Activated T-cell treated with anti-CD3 and anti-CD28 coated beads for 1 hour (primary cell): ENCODE measurements around the gene LRRC8E.
A peak's percentile ranks its signal among the peaks of the same experiment; 100 is the strongest.
"Not testable (repeated sequence)": the region's sequence is repeated elsewhere in the genome, so short reads cannot be mapped to it uniquely, and the experiment has no call there.

Source experiments
- DNase-seq: peaks from one replicate; pipeline ENCODE4 v3.0.0-alpha.2; 2020; ENCODE audit warnings: low read depth

The LRRC8E gene

DNA sequence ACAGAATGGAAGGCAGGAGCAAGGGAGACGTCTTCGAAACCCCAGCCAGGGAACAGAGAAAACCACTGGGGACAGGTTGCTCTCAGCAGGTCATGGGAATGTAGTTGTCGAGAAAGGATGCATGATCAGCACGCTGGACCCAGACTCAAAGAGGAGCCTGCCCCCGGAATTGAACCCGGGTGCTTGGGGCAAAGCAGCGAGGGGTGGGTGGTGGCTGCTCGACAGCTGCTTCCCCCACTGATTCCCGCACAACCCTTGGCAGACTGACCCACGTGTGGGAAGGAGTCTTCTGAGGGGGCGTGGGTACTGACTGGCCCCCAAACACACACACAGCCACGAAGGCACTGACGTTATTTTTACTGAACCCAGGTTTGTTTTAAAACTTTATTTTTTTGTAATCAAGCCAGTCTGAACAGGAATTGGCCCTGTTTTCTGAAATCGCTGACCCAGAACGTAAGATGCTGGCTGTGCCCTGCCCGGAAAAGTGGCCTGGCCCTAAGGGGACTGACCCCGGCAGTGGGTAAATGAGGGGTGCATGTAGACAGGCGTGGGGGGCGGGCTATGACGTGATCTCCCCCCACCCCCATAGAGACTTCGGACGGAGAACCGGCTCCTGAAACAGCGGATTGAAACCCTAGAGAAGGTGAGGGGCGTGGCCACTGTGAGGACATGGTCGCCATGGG, 32.7 kb upstream of the LRRC8E start:
- DNase-seq = no peak

DNA sequence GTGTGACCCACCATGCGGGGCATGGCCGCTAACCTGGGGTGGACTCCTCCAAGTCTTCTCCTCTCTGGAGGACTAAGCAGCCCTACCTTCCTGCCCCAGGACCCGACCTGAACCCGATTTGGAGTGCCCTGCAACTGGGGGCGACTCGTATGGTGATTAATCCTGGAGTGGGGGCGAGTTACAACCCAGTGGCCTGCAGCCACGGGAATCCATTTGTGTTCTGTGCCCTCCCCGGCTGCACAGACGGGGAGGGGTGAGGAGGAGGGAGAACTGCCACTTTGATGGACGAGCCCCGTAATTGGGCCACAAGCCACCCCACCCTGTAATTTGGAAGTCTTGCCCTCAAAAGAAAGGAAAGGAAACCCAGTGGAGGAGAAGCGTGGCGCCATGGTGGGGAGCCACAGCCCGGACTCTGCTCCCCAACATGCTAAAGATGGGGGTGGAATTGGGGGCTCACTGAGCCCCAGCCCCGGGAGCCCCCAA, 32.2 kb upstream of the LRRC8E start:
- DNase-seq = no peak

DNA sequence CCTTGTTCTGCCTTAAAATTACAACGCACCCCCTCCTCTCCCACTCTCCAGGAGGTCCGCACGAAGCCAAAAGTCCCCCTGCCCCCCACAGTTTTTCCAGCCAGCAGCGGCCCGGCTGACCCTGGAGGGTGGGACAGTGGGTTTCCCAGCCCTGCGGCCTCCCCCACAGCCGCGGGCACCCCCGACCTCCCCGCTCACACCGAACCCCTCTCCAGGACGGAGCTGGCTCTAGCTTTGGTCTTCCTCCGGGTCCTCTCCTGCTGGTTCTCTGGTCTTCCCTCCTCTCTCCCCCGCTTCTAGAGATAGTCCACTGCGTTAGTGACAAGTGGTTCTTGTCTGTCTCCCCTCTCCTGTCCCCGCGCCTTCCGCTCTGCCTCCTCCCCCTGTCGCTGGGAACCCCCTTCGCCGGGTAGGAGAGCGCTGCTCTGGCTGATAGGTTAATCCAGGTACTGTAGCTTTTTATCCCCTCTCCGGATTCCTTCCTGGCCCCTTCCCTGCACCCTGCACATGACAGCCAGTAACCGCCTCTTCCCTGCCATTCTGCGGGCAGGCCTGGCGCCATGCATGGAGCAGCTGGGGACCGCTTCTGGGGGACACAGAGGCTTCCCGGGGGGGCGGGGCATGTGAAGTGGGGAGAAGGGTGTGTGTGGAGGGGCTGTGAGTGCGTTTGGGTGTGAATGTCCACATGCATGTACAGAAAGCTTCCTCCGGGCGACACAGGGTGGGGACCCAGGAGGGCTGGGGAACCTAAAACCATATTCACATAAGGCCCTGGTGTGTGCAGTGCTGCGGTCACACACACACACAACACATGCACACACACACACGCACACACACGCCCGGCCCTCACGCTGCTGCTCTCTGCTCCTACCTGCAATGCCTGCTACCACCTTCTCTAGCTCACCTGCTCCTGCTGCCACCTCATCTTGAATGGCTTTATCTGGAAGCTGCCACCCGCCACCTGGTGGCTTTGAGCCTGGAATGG, 31.3 kb upstream of the LRRC8E start:
- no peak for DNase-seq

DNA sequence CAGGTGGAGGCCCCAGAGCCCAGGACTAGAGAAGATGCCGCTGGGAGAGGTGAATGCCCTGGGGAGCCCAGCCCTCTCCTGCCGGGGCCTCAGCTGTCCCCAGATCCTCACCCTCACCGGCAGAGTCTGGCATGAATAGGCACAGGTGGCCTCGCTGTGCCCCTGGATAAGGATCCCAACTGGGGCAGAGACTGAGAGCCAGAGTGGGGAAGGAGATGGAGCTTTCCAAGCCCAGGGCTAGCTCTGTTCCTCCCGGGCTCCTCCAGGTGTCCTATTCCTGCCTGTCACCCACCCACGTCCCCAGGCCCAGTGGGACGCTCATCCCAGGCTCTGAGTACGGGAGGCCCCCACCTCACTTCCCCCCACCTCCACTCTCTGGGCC, 30.6 kb upstream of the LRRC8E start:
- DNase-seq = no peak

DNA sequence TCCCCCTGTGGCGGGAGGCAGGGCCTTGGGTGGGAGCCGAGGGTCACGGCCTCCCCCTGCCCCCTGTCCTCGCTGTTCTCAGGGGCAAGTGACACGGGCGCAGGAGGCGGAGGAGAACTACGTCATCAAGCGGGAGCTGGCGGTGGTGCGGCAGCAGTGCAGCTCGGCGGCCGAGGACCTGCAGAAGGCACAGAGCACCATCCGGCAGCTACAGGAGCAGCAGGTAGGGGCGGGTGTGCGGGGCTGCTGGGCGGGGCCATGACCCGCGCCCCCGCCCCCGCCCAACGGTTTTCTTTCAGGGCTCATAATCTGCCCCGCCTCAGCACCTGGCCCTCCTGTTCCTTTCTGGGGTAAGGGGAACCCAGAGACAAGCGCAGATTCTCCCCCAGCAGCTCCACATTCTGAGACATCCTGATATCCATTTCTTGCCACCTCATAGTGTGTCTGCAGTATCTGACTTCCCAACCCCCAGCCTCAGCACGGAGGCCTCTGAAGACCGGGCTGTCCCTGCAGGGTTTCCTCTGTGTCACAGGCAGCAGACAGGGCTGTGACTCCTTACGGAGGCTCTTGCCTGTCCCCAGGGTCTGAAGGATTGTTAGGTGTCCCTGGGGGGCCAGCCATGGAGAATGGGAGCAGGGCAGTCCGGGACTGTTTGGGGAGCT, 30.1 kb upstream of the LRRC8E start:
- no peak for DNase-seq

DNA sequence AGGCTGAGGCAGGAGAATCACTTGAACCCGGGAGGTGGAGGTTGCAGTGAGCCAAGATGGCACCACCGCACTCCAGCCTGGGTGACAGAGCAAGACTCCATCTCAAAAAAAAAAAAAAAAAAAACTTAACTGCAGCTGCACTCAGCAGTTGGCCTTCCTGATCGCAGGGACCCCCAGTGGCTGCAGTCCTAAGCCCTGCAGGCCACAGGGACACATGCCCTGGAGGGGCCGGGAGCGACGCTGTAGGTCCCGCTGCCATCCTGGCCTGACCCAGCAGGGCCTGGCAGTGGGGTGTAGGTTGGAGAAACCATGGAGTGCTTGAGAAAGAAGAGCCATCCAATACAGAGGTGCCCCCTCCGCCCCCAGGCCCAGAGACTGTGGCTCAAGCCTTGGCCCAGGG, 29.2 kb upstream of the LRRC8E start:
- DNase-seq = not testable (repeated sequence)

DNA sequence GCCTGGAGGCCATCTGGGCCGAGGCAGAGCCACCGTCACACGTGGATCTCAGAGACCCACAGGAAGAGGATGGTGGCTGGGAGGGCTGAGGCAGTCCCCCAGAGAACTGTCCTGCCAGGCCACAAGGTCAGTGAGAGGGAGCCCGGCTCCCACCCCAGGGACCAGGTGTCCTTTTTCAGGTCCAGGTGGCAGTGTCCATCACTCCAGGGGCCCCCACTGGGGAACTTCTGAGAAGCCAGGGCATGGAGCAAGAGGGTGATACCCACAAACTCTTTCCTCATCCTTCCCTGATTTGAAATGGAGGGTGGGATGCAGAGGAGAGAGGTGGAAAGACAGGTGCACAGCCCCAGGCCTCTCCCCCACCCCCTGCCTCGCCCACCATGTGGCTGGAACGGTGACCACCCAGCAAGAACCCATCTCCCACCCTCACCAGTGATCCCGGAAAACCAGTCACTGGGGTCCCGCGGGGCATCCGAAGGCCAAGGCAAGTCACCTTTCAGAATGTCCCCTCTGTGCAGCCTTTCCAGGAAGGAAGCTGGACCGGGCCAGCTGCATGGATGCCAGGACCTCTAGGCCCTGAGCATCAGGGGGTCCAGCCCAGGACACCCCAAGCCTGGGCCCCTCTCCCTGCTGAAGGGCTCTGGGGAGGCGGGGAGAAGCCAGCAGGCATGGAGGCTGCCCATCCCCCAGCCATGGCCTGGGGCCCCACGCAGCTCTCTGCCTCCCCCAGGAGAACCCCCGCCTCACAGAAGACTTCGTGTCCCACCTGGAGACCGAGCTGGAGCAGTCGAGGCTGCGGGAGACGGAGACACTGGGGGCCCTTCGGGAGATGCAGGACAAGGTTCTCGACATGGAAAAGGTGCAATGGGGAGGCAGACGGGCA, 28.2 kb upstream of the LRRC8E start:
- DNase-seq = no peak

DNA sequence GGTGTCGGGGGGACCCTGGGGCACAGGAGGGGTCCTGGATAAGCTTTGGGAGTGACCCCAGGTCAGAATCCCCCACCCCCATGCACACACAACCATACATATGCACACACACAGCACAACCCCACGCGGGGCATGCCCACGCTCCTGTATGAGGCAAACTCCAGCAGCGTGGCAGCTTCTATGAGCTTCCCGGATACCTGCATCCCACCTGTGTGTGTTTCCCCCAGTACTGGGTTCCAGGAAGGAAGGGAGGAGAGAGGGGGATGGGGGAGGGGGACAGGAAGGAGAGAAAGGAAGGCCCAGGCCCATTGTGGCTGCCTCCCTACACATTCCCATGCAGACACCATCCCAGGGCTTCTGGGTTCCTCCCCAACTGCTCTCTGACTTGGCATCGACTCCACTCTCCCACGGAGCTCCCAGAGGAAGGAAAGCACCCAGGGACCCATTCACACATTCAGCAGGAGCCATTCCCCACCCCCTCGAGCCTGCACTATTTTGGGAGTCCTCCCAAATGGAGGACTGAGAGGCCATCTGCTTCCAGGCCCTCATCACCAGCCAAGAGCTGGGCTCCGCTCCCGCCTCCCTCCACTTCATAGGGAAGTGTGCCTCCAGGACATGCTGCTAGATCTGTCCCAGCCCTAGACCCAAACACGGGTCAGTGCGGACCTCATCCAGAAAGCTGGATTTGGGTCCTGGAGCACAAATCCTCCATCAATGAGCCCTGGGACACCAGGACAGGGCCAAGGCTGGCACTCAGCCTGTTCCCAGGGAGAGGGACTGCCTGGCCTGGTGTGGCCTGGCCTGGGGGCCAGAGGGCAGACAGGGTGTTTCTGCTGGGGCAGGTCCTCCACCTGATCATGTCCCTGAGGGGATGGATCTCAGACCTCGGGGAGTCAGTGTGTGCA, 27.3 kb upstream of the LRRC8E start:
- no peak for DNase-seq

DNA sequence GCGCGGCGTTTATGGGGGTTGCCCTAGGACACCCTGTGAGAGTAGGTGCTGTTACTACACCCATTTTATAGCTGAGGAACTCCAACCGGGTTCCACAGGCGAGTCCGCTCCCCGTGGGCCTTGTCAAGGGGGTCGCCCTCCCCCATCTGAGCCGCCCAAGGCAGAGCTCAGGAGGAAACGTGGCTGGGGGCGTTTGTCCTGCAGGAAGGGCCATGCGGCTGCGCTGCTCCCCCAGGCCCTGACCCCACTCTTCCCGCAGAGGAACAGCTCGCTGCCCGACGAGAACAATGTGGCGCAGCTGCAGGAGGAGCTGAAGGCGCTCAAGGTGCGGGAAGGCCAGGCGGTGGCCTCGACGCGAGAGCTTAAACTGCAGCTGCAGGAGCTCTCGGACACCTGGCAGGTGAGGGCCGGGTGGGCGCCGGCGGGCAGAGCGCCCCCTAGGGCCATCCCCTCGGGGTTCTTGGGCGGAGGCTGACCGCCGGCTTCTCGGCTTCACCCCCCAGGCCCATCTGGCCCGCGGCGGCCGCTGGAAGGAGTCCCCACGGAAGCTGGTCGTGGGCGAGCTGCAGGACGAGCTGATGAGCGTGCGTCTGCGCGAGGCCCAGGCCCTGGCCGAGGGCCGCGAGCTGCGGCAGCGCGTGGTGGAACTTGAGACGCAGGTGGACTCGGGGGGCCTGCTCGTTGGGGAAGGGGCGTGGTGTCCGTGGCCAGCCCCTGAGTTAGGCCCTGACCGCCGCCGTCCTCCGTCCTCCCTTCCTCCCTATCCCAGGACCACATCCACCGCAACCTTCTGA, 26.5 kb upstream of the LRRC8E start:
- no peak for DNase-seq

DNA sequence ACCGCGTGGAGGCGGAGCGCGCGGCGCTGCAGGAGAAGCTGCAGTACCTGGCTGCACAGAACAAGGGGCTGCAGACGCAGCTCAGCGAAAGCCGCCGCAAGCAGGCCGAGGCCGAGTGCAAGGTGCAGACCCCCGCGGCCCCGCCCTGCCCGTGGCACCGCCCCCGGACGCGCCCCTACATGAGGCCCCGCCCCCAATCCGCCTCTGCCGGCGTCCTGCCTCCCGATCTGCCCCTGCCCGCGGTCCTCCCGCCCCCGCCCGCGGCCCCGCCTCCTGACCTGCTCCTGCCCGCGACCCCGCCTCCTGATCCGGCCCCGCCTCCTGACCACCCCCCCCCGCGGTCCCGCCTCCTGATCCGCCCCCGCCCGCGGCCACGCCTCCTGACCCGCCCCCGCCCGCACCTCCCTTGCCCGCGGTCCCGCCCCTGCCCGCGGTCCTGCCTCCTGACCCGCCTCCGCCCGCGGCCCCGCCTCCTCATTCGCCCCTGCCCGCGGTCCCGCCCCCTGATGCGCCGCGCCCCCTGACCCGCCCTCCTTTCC, 25.8 kb upstream of the LRRC8E start:
- peak; percentile 60 for DNase-seq

DNA sequence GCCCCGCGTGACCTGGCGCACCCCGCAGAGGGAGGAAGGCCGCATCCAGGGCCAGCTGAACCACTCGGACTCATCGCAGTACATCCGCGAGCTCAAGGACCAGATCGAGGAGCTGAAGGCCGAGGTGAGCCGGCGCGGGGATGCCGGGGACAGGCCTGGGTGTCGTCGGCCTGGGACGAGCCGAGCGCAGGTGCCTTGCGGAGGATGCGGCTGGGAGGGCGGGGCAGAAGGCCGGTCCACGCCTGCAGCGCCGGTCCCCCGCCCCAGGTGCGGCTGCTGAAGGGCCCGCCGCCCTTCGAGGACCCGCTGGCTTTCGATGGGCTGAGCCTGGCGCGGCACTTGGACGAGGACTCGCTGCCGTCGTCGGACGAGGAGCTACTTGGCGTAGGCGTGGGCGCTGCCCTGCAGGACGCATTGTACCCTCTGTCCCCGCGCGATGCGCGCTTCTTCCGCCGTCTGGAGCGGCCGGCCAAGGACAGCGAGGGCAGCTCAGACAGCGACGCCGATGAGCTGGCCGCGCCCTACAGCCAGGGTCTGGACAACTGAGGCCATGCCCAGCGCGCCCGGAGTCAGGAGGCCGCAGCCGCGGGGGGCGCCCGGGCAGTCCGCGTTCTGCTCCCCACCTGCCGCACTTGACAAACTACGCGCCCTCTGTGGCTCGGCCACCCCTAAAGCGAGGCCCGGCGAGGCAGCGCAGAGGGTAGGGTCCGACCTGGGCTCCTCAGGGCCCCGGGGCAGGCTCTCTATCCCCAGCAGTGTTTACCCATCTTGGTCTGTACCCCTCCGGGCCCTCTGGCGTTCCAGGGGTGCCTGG, 24.9 kb upstream of the LRRC8E start:
- no peak for DNase-seq

DNA sequence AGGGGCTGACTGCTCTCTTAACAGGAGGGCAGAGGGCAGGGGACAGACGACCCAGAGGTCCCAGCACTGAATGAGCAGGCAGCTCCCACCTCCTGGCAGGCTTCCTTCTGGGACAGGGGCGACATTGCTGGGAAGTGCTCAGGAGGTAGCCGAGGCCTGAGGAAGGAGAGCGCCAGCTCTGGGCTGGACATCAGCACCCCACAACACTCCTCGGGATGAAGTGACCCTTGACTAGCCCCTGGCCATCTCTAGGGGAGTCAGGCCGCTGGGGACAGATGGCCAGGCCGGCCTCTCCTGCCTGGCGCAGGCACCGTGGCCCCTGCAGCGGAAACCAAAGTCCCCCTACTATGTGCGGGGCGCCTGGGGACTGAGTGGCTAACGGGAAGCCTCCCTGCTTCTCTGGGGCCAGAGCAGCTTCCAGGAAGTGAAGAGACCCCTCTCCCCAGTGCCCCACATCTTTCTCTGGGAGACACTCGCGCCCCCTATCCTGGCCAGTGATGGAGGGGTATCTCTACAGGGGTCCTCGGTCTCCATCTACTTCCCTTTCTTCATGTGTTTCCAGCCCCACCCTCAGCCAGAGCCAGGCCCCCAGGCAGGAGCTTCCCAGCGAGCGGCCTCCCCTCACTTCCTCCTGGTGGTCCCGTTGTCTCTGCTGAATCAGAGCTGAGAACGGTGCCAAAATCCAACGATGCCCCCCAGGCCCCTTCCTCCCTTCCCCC, 24.2 kb upstream of the LRRC8E start:
- DNase-seq = no peak

DNA sequence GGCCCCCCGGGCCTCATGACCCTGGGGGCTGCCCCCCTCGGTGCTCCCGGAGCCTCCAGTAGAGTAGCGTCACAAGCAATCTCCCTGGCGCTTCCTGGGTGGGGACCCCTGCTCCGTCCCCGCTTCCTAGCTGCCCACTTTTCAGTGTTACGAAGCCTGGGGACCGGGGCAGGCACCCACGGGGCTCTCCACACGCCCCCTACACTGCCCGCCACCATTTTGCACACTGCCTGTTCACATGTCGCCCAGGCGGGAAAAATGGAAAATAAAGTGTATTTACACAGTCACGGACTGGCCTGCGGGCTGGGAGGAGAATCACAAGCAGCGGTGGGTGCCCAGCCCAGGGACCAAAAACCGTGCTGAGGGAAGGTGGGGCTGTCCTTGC, 23.6 kb upstream of the LRRC8E start:
- DNase-seq = no peak

DNA sequence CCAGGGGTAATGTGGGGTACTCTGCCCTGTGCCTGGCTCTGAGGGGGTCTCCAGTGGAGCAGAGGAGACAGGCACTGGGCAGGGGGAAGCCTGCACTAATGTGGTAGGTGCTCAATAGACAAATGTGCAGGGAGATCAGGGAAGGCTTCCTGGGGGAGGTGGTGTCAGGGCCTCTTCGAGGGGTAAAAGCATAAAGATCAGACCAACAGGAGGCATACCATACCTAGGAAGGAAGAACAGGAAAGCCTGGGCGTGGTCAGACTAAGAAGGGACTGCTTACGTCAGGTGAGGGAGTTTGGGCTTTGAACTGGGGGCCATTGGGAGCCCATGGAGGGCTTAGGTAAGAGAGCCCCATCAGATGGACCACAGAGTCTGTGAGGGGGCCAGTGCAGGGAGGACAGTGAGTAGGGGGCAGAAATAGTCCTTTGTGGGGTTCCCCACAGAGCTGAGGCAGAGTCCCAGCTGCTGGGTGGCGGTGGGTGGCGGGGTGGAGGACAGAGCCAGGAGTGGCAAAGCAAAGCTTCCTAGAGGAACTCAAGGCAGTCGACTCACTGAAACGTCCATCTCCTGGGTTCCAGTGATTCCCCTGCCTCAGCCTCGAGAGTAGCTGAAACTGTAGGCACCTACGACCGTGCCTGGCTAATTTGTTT, 22.9 kb upstream of the LRRC8E start:
- no peak for DNase-seq

DNA sequence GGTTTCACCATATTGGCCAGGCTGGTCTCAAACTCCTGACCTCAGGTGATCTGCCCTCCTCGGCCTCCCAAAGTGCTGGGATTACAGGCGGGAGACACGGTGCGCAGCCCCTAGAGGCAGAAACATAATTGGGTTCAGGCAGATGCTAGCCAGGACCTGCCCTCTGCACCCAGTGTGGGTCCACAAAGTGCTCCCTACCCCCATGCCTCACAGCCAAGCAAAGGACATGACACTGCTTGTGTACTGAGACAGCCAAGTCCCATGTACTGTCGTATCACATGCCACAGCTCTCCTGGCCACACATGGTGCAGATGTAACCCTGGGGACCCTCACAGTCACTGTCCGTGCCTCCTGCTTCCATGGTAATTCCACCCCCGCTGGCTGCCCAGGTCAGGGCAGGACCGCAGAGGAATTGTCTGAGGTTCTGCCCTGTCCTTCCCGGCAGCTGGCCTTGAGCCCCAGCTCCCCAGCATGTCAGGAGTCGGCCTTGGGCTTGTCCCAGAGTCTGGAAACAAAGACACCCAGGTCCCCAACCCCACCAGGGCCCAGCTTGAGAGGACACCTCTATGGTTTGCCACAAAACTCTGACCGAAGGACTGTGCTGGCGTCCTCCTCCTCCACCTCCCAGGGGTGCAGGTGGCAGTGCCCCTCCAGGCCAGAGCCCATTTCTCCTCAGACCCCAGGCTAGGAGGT, 21.8 kb upstream of the LRRC8E start:
- no peak for DNase-seq

DNA sequence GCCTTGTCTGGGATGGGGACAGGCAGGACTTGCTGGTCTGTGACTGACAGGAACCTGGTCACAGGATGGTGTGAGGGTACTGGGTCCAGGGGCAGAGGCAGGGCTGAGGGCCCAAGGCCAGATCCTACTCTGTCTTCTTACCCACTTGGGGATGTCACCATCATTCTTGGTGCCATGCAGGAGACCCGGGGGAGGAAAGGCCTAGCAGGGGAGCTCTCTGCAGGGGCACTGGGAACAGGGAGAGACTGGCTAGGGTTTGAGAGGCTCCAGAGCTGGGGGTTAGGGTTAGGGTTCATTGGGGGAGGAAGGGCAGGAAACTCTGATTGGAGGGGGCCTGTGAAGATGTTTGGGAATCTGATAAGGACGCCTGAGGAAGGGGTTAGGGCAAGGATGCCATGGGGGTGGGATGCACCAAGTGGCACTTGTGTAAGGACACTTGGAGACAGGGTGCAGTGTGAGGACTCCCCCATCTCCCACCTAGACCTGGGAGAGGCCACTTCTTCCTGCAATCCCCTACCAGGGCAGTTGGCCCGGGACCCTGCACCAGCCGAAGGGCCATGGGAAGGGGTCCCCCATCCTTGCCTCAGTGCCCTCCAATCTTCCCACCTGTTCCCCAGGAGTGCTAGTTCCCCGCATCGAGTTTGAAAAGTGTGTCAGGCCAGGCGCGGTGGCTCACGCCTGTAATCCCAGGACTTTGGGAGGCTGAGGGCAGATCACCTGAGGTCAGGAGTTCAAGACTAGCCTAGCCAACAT, 21.0 kb upstream of the LRRC8E start:
- DNase-seq = no peak
